ENCODE results near the gene MAN1C1. TPM values are rescaled to one million over a fixed set of nuclear protein-coding genes. Genes with fewer than 3 reads are reported as not detected.

Gene MAN1C1
- total RNA-seq, 2 donors from 2014 or later = 2.2 to 4.3 TPM

DNA sequence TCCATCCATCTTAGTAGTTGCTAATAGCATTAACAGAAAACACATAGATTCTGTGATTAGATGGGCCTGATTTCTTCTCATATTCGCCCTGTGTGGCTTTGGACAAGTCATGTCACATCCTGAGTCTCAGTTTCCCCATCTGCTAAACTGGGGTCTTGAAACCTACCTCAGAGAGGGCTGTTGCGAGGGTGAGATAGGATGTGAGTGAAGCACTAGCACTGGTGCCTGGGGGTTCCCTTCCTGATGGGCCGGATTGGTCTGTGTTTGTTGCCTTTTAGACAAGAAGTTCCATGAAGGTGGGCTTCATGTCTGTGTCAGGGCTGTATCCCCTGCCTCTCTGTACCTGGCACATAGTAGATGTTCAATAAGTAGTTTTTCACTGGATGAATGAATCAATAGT, 3.5 kb upstream of the MAN1C1 start:
- DNase-seq = no peak
- H3K9me3 Mint-ChIP-seq = no peaks in the 10 kb centered on the region
- WGBS, 2 experiments (ENCODE audit: insufficient coverage in 1 of 2, insufficient read length in 1 of 2) = 83 to 86% methylated on average over 1 to 3 of the region's 3 CpGs
- Histone ChIP-seq H3K9me3 (ENCODE audit: control insufficient read depth, low read length) (no peaks in the 10 kb centered on the region), H3K9ac (ENCODE audit: extremely low read depth, low read length, poor library complexity, severe bottlenecking) (no peak overlapping the region), H3K4me1 (ENCODE audit: control insufficient read depth, insufficient read depth, low read length) (no peaks in the 10 kb centered on the region), H3K27ac (ENCODE audit: low read depth, low read length) (no peak overlapping the region), H3K4me3 (ENCODE audit: low read length) (no peak overlapping the region), H3K36me3 (ENCODE audit: control insufficient read depth, insufficient read depth, low read length) (no peaks in the 10 kb centered on the region), H3K27me3 (ENCODE audit: control insufficient read depth, insufficient read depth, low read length, poor library complexity, severe bottlenecking) (peaks cover 70% of the 10 kb centered on the region)
- TF ChIP-seq, protein P1, sequence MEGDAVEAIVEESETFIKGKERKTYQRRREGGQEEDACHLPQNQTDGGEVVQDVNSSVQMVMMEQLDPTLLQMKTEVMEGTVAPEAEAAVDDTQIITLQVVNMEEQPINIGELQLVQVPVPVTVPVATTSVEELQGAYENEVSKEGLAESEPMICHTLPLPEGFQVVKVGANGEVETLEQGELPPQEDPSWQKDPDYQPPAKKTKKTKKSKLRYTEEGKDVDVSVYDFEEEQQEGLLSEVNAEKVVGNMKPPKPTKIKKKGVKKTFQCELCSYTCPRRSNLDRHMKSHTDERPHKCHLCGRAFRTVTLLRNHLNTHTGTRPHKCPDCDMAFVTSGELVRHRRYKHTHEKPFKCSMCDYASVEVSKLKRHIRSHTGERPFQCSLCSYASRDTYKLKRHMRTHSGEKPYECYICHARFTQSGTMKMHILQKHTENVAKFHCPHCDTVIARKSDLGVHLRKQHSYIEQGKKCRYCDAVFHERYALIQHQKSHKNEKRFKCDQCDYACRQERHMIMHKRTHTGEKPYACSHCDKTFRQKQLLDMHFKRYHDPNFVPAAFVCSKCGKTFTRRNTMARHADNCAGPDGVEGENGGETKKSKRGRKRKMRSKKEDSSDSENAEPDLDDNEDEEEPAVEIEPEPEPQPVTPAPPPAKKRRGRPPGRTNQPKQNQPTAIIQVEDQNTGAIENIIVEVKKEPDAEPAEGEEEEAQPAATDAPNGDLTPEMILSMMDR (conservative IDR thresholded peaks at IDR 0.05) = no peak
- H3K27me3 Mint-ChIP-seq (ENCODE audit: insufficient read depth) = peaks cover 44% of the 10 kb centered on the region
- peaks cover 4% of the 10 kb centered on the region for H3K4me1 Mint-ChIP-seq
- H3K4me3 Mint-ChIP-seq = no peak overlapping the region
- no peaks in the 10 kb centered on the region for H3K36me3 Mint-ChIP-seq (ENCODE audit: low read depth)
- H3K27ac Mint-ChIP-seq = no peak overlapping the region

DNA sequence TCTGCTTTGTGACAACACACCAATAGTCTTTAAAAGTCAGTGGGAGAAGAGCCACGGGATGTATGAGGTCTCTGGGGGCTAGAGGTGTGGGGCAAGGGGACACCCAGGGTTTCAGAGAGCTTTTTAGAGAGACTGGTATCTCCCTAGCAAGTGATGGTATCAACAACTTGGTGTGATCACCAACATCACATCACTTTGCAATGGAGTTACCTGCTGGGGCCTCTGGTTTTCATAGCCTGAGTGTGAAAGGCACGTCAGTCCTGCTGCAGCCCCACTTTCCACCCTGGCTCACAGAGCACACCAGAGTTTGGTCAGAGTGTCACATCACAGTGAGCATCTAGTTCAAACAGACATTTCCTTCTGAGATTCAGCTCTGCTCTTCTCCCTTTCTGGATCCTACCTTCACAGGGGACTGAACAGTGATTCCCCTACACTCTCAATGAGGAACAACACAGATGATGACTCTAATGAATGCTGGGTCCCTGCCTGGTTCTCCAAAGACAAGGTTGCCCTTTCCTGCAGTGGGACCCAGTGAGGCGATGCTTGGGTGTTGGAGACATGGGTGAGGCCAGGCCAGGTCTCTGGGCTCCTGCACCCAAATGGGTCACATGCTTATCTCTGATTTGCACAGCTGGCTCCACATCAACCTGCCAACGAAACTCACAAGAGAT, 2.0 kb upstream of the MAN1C1 start:
- no peak overlapping the region for H3K9ac ChIP-seq (ENCODE audit: extremely low read depth, low read length, poor library complexity, severe bottlenecking)
- 80 to 92% methylated on average over 3 to 4 of the region's 4 CpGs for WGBS, 2 experiments (ENCODE audit: insufficient coverage in 1 of 2, insufficient read length in 1 of 2)
- H3K4me3 ChIP-seq (ENCODE audit: low read length) = no peak overlapping the region
- H3K27ac ChIP-seq (ENCODE audit: low read depth, low read length) = no peak overlapping the region
- H3K27ac Mint-ChIP-seq = no peak overlapping the region
- TF ChIP-seq, protein P1 (conservative IDR thresholded peaks at IDR 0.05) = no peak
- H3K36me3 Mint-ChIP-seq (ENCODE audit: low read depth) = no peaks in the 10 kb centered on the region
- no peaks in the 10 kb centered on the region for H3K4me1 ChIP-seq (ENCODE audit: control insufficient read depth, insufficient read depth, low read length)
- H3K36me3 ChIP-seq (ENCODE audit: control insufficient read depth, insufficient read depth, low read length) = no peaks in the 10 kb centered on the region
- H3K4me3 Mint-ChIP-seq = no peak overlapping the region
- peaks cover 75% of the 10 kb centered on the region for H3K27me3 ChIP-seq (ENCODE audit: control insufficient read depth, insufficient read depth, low read length, poor library complexity, severe bottlenecking)
- H3K9me3 Mint-ChIP-seq = no peaks in the 10 kb centered on the region
- peaks cover 8% of the 10 kb centered on the region for H3K4me1 Mint-ChIP-seq
- no peak for DNase-seq
- peaks cover 52% of the 10 kb centered on the region for H3K27me3 Mint-ChIP-seq (ENCODE audit: insufficient read depth)
- no peaks in the 10 kb centered on the region for H3K9me3 ChIP-seq (ENCODE audit: control insufficient read depth, low read length)

DNA sequence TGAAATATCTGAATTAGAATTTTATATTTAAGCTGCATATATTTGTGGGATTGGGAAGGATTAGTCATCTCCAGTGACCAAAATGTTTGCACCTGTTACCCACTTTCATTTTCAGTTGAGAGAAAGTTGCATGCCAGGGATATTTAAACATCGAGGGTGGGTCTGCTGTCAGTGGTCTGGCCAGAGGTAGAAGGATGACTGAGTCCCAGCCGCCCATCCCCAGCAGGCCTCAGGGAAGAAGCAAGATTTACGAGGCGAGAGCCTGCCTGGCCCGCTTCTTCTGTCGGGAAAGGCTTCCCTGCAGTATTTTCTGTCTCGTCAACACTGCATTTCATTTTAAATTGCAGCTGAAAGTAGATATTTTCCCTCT, 1.4 kb upstream of the MAN1C1 start:
- peaks cover 49% of the 10 kb centered on the region for H3K27me3 Mint-ChIP-seq (ENCODE audit: insufficient read depth)
- H3K9me3 Mint-ChIP-seq = no peaks in the 10 kb centered on the region
- Histone ChIP-seq H3K4me1 (ENCODE audit: control insufficient read depth, insufficient read depth, low read length) (no peaks in the 10 kb centered on the region), H3K9me3 (ENCODE audit: control insufficient read depth, low read length) (no peaks in the 10 kb centered on the region), H3K4me3 (ENCODE audit: low read length) (no peak overlapping the region), H3K27ac (ENCODE audit: low read depth, low read length) (no peak overlapping the region), H3K9ac (ENCODE audit: extremely low read depth, low read length, poor library complexity, severe bottlenecking) (no peak overlapping the region), H3K27me3 (ENCODE audit: control insufficient read depth, insufficient read depth, low read length, poor library complexity, severe bottlenecking) (peaks cover 73% of the 10 kb centered on the region), H3K36me3 (ENCODE audit: control insufficient read depth, insufficient read depth, low read length) (no peaks in the 10 kb centered on the region)
- H3K4me1 Mint-ChIP-seq = peaks cover 4% of the 10 kb centered on the region
- DNase-seq = no peak
- WGBS, 2 experiments (ENCODE audit: insufficient coverage in 1 of 2, insufficient read length in 1 of 2) = 59 to 86% methylated on average over 6 to 7 of the region's 7 CpGs
- no peak overlapping the region for H3K27ac Mint-ChIP-seq
- no peaks in the 10 kb centered on the region for H3K36me3 Mint-ChIP-seq (ENCODE audit: low read depth)
- no peak overlapping the region for H3K4me3 Mint-ChIP-seq
- TF ChIP-seq, protein P1 (conservative IDR thresholded peaks at IDR 0.05) = no peak
